HL-60 (cell line): ENCODE data around the gene GABRD.

Source experiments
- CTCF ChIP-seq: IDR thresholded peaks from one replicate; pipeline ENCODE4 v1.5.1; 2011; ENCODE audit warnings: low read length, control low read depth, inconsistent platforms; ENCODE audit not compliant: insufficient read depth
- GABPA ChIP-seq: IDR thresholded peaks from 2 replicates; pipeline ENCODE4 v1.6.1; 2012; ENCODE audit warnings: low read depth
- POLR2AphosphoS5 ChIP-seq: IDR thresholded peaks from 2 replicates; pipeline ENCODE4 v1.6.1; 2012; ENCODE audit warnings: low read depth
- SPI1 ChIP-seq: IDR thresholded peaks from 2 replicates; pipeline ENCODE4 v1.6.1; 2012; ENCODE audit warnings: low read depth, mild to moderate bottlenecking, borderline replicate concordance
- TF ChIP-seq, protein P1 (sequence below): IDR thresholded peaks from 2 replicates; pipeline ENCODE4 v1.6.1; 2012; ENCODE audit warnings: low read depth; ENCODE audit not compliant: insufficient replicate concordance

DNA sequence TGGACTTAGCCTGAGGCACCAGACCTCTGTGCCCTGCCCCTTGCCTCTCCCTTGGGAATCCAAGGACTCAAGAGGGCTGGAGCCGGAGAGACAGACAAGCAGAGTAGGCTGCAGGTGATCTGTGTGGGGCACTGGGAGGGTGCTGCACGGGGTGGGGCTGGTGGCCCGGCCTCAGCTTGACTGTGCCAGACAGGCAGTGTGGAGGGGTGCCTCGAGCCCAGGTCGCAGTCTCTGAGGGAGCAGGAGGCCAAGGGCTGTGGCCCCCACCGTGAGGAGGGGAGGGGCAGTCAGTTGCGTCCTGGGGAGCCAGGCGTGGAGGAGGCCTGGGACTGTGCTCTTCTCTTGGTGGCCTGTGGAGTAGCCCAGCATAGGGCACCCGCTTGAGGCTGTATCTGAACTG lies 4.0 kb downstream of the GABRD start:
- TF ChIP-seq, protein P1, sequence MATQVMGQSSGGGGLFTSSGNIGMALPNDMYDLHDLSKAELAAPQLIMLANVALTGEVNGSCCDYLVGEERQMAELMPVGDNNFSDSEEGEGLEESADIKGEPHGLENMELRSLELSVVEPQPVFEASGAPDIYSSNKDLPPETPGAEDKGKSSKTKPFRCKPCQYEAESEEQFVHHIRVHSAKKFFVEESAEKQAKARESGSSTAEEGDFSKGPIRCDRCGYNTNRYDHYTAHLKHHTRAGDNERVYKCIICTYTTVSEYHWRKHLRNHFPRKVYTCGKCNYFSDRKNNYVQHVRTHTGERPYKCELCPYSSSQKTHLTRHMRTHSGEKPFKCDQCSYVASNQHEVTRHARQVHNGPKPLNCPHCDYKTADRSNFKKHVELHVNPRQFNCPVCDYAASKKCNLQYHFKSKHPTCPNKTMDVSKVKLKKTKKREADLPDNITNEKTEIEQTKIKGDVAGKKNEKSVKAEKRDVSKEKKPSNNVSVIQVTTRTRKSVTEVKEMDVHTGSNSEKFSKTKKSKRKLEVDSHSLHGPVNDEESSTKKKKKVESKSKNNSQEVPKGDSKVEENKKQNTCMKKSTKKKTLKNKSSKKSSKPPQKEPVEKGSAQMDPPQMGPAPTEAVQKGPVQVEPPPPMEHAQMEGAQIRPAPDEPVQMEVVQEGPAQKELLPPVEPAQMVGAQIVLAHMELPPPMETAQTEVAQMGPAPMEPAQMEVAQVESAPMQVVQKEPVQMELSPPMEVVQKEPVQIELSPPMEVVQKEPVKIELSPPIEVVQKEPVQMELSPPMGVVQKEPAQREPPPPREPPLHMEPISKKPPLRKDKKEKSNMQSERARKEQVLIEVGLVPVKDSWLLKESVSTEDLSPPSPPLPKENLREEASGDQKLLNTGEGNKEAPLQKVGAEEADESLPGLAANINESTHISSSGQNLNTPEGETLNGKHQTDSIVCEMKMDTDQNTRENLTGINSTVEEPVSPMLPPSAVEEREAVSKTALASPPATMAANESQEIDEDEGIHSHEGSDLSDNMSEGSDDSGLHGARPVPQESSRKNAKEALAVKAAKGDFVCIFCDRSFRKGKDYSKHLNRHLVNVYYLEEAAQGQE = no peak
- no peak for TF ChIP-seq CTCF
- TF ChIP-seq POLR2AphosphoS5 = no peak
- TF ChIP-seq GABPA = no peak
- no peak for TF ChIP-seq SPI1
